ENCODE data around the gene VAC14.

DNA sequence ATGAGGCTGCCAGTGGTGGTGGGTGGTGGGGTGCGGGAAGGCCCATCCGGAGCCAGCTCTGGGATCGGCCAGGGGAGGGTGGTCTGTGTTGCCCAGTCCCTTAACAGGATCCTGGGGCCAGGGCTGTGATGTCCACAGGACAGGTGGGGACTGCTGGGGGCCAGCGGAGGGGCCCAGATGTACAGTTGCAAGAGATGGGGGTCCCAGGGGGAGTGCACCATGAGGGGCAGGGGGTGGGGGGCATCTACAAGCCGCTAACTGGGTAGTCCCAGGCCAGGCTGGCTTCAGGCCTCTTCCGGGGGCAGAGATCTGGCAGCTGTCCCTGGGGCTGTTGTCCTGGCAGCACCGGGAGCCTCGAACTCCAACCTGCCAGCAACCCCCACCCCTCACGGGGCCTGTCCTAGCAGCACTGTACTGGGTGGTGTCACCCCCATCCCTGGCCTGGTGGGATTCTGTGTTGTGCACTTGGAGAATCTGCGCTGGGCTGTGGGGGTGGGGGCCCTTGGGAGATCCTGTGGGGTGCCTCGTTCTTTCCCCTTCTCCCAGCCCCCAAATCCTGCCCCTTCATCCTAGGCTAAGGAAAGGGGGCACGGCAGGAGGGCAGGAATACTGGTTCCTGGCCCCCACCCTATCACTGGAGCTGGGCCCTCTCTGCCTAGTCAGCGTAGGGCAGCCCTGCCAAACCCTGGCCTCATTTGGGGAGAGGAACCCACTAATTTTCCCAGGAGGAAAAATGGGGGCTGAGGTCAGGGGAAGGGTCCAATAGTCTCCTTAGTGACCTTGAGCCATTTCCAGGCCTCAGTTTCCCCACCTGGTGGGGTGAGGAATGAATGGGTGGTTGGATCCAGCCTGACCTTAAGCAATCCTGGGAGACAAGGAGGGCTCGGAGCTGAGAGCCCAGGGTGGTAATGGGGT lies 116.6 kb downstream of the VAC14 start:
- no peak for TF ChIP-seq POLR2AphosphoS5 (IDR thresholded peaks at IDR 0.05; ENCODE audit: borderline replicate concordance, low read depth, low read length)
- no peak for TF ChIP-seq EZH2 (IDR thresholded peaks at IDR 0.05)
